Mesenchymal stem cell (in vitro differentiated cells and primary cell): ENCODE measurements around the gene NACC2.
A peak's percentile ranks its signal among the peaks of the same experiment; 100 is the strongest.

ENCODE experiments used
- DNase-seq: peaks from one replicate; pipeline ENCODE4 v3.0.0-alpha.2; 2013
- H2AFZ ChIP-seq: one replicate; pipeline ENCODE4 v1.6.1; 2013; ENCODE audit warnings: low read depth, mild to moderate bottlenecking, control low read depth, inconsistent platforms, low read length, moderate library complexity
- H2AK5ac ChIP-seq: 2 replicates; pipeline ENCODE4 v1.6.1; 2013; ENCODE audit warnings: low read length, moderate library complexity, mild to moderate bottlenecking, inconsistent platforms; ENCODE audit not compliant: severe bottlenecking
- H2BK120ac ChIP-seq: one replicate; pipeline ENCODE4 v1.6.1; 2013; ENCODE audit warnings: low read depth, mild to moderate bottlenecking, inconsistent platforms, low read length, moderate library complexity
- H2BK12ac ChIP-seq, 2 experiments: one replicate each; pipeline ENCODE4 v1.6.1; 2013; ENCODE audit warnings: inconsistent platforms in 2 of 2, low read length in 2 of 2, mild to moderate bottlenecking in 2 of 2, moderate library complexity in 2 of 2, control low read depth in 1 of 2
- H2BK15ac ChIP-seq: one replicate; pipeline ENCODE4 v1.6.1; 2013; ENCODE audit warnings: mild to moderate bottlenecking, low read depth, inconsistent platforms; ENCODE audit not compliant: poor library complexity, severe bottlenecking
- H2BK5ac ChIP-seq: 2 replicates; pipeline ENCODE4 v1.6.1; 2013; ENCODE audit warnings: low read depth, mild to moderate bottlenecking, low read length, control low read depth, inconsistent platforms; ENCODE audit not compliant: poor library complexity, severe bottlenecking
- H3K14ac ChIP-seq, 2 experiments: one replicate each; pipeline ENCODE4 v1.6.1; 2013; ENCODE audit warnings: inconsistent platforms in 2 of 2, low read length in 2 of 2, control low read depth in 1 of 2, mild to moderate bottlenecking in 1 of 2, moderate library complexity in 1 of 2
- H3K18ac ChIP-seq, 2 experiments: one replicate each; pipeline ENCODE4 v1.6.1; 2013; ENCODE audit warnings: inconsistent platforms in 2 of 2, low read length in 2 of 2, control low read depth in 1 of 2, low read depth in 1 of 2, mild to moderate bottlenecking in 1 of 2
- H3K23ac ChIP-seq, 2 experiments: one replicate each; pipeline ENCODE4 v1.6.1; 2013; ENCODE audit warnings: inconsistent platforms in 2 of 2, low read length in 2 of 2, mild to moderate bottlenecking in 2 of 2, moderate library complexity in 2 of 2, control low read depth in 1 of 2
- H3K27ac ChIP-seq: 2 replicates; pipeline ENCODE4 v1.5.1; 2013; ENCODE audit warnings: mild to moderate bottlenecking, moderate library complexity, low read length, control low read depth, inconsistent platforms; ENCODE audit not compliant: poor library complexity, severe bottlenecking
- H3K27me3 ChIP-seq, 2 experiments: 2 replicates each; pipeline versions ENCODE4 v1.6.1 to v1.7.0; 2013; ENCODE audit warnings: low read length in 2 of 2, mild to moderate bottlenecking in 2 of 2, moderate library complexity in 2 of 2, control low read depth in 1 of 2, inconsistent platforms in 1 of 2; ENCODE audit not compliant: control insufficient read depth in 1 of 2, insufficient read depth in 1 of 2
- H3K36me3 ChIP-seq, 2 experiments: 2 replicates each; pipeline versions ENCODE4 v1.6.1 to v1.7.0; 2013; ENCODE audit warnings: low read length in 2 of 2, control low read depth in 1 of 2, inconsistent platforms in 1 of 2, low read depth in 1 of 2, mild to moderate bottlenecking in 1 of 2; ENCODE audit not compliant: insufficient read depth in 2 of 2, control insufficient read depth in 1 of 2
- H3K4ac ChIP-seq, 2 experiments: one replicate each; pipeline ENCODE4 v1.6.1; 2013; ENCODE audit warnings: inconsistent platforms in 2 of 2, low read length in 2 of 2, mild to moderate bottlenecking in 2 of 2, moderate library complexity in 2 of 2, control low read depth in 1 of 2, low read depth in 1 of 2
- H3K4me1 ChIP-seq: 2 replicates; pipeline ENCODE4 v1.6.1; 2013; ENCODE audit warnings: low read depth, low read length, control low read depth; ENCODE audit not compliant: control insufficient read depth, insufficient read depth
- H3K4me2 ChIP-seq: 2 replicates; pipeline ENCODE4 v1.6.1; 2013; ENCODE audit warnings: low read length, mild to moderate bottlenecking, inconsistent platforms; ENCODE audit not compliant: poor library complexity, severe bottlenecking
- H3K4me3 ChIP-seq, 2 experiments: 2 replicates each; pipeline versions ENCODE4 v1.5.1 to v1.7.0; 2013; ENCODE audit warnings: low read length in 2 of 2, mild to moderate bottlenecking in 2 of 2, control low read depth in 1 of 2, low read depth in 1 of 2; ENCODE audit not compliant: insufficient read depth in 1 of 2
- H3K79me1 ChIP-seq: replicated peaks from 2 replicates; pipeline ENCODE4 v1.6.1; 2013; ENCODE audit warnings: mild to moderate bottlenecking, control low read depth, low read length, inconsistent platforms; ENCODE audit not compliant: poor library complexity, severe bottlenecking
- H3K9ac ChIP-seq: 2 replicates; pipeline ENCODE4 v1.7.0; 2013; ENCODE audit warnings: mild to moderate bottlenecking, low read length, moderate library complexity
- H3K9me3 ChIP-seq: 2 replicates; pipeline ENCODE4 v1.7.0; 2013; ENCODE audit warnings: mild to moderate bottlenecking, low read length; ENCODE audit not compliant: control insufficient read depth
- H4K8ac ChIP-seq: one replicate; pipeline ENCODE4 v1.6.1; 2013; ENCODE audit warnings: inconsistent platforms, mild to moderate bottlenecking, low read length, moderate library complexity
- H4K91ac ChIP-seq: one replicate; pipeline ENCODE4 v1.6.1; 2013; ENCODE audit warnings: mild to moderate bottlenecking, low read length, inconsistent platforms
- WGBS: methylation state at CpG from one replicate; pipeline ENCODE4 v1.1.7; 2013; ENCODE audit warnings: mixed read lengths; 5-methylcytosine and 5-hydroxymethylcytosine counted together

Gene NACC2

GRCh38 chr9:136007276-136007933 is 87.7 kb downstream of the NACC2 start:
- WGBS = 85% methylated on average over 36 of the region's 36 CpGs

GRCh38 chr9:136006169-136006568 is 88.9 kb downstream of the NACC2 start:
- Histone ChIP-seq H3K36me3 (peaks cover 2 to 58% of the 10 kb centered on the region in 2 experiments), H3K18ac (no peak overlapping the region), H3K79me1 (peaks cover 29% of the 10 kb centered on the region), H3K27ac (no peak overlapping the region), H3K27me3 (no peaks in the 10 kb centered on the region), H2BK120ac (no peak overlapping the region), H3K9ac (no peak overlapping the region), H2AK5ac (no peak overlapping the region), H3K14ac (peak overlapping the region in 1 of 2 experiments; percentile 19), H3K23ac (no peak overlapping the region), H2BK15ac (peak overlapping the region; percentile 63), H2BK12ac (peak overlapping the region; percentile 38 to 45), H2BK5ac (no peak overlapping the region), H3K9me3 (no peaks in the 10 kb centered on the region), H3K4me1 (peaks cover 49% of the 10 kb centered on the region), H2AFZ (no peak overlapping the region), H4K8ac (no peak overlapping the region), H4K91ac (peak overlapping the region; percentile 19), H3K4ac (no peak overlapping the region), H3K4me3 (no peak overlapping the region), H3K4me2 (no peak overlapping the region)
- WGBS = 100% methylated on average over 7 of the region's 7 CpGs
- DNase-seq = no peak

More at GRCh38 chr9:136007276-136007933, 87.7 kb downstream of the NACC2 start:
- Histone ChIP-seq H3K27ac (no peak overlapping the region), H2BK120ac (peak overlapping the region; percentile 94), H3K36me3 (peaks cover 3 to 69% of the 10 kb centered on the region in 2 experiments), H2BK5ac (no peak overlapping the region), H3K23ac (no peak overlapping the region), H3K79me1 (peaks cover 35% of the 10 kb centered on the region), H3K9ac (no peak overlapping the region), H3K4me2 (no peak overlapping the region), H2BK12ac (peak overlapping the region in 1 of 2 experiments; percentile 98), H2AFZ (no peak overlapping the region), H2AK5ac (no peak overlapping the region), H3K14ac (peak overlapping the region in 1 of 2 experiments; percentile 39), H3K4me3 (no peak overlapping the region), H2BK15ac (peak overlapping the region; percentile 1), H4K91ac (peak overlapping the region; percentile 94), H3K27me3 (no peaks in the 10 kb centered on the region), H3K4ac (peak overlapping the region in 1 of 2 experiments; percentile 97), H4K8ac (peak overlapping the region; percentile 86), H3K18ac (peak overlapping the region; percentile 30 to 99), H3K9me3 (no peaks in the 10 kb centered on the region), H3K4me1 (peaks cover 58% of the 10 kb centered on the region)
- peak; percentile 51 for DNase-seq

GRCh38 chr9:136004712-136005111 is 90.4 kb downstream of the NACC2 start:
- H3K14ac ChIP-seq = peak overlapping the region in 1 of 2 experiments; percentile 53

GRCh38 chr9:136004219-136004618 is 90.9 kb downstream of the NACC2 start:
- no peaks in the 10 kb centered on the region for H3K27me3 ChIP-seq
- 81% methylated on average over 8 of the region's 9 CpGs for WGBS

More at GRCh38 chr9:136004712-136005111, 90.4 kb downstream of the NACC2 start:
- Histone ChIP-seq H3K18ac (peak overlapping the region; percentile 47 to 49), H4K91ac (peak overlapping the region; percentile 55), H3K9ac (no peak overlapping the region), H3K4me1 (peaks cover 45% of the 10 kb centered on the region), H3K23ac (no peak overlapping the region), H3K4me3 (no peak overlapping the region), H2AFZ (no peak overlapping the region), H3K4me2 (no peak overlapping the region), H4K8ac (peak overlapping the region; percentile 52), H2BK120ac (peak overlapping the region; percentile 56), H2BK5ac (no peak overlapping the region), H2BK15ac (peak overlapping the region; percentile 82), H3K27me3 (no peaks in the 10 kb centered on the region), H3K27ac (no peak overlapping the region), H2AK5ac (no peak overlapping the region), H3K36me3 (peaks cover 0 to 45% of the 10 kb centered on the region in 2 experiments), H3K9me3 (no peaks in the 10 kb centered on the region), H3K4ac (peak overlapping the region in 1 of 2 experiments; percentile 37), H2BK12ac (peak overlapping the region in 1 of 2 experiments; percentile 90), H3K79me1 (peaks cover 16% of the 10 kb centered on the region)
- 82% methylated on average over 15 of the region's 15 CpGs for WGBS
- DNase-seq = no peak

More at GRCh38 chr9:136004219-136004618, 90.9 kb downstream of the NACC2 start:
- no peak for DNase-seq
- no peak overlapping the region for H2BK5ac ChIP-seq
- no peak overlapping the region for H3K4me2 ChIP-seq
- peak overlapping the region in 1 of 2 experiments; percentile 10 for H3K4ac ChIP-seq
- no peak overlapping the region for H3K9ac ChIP-seq
- peak overlapping the region; percentile 52 for H4K8ac ChIP-seq
- no peak overlapping the region for H3K27ac ChIP-seq
- H2BK12ac ChIP-seq = peak overlapping the region in 1 of 2 experiments; percentile 40
- H3K23ac ChIP-seq = no peak overlapping the region
- H3K4me1 ChIP-seq = peaks cover 40% of the 10 kb centered on the region
- peak overlapping the region in 1 of 2 experiments; percentile 53 for H3K14ac ChIP-seq
- H3K9me3 ChIP-seq = no peaks in the 10 kb centered on the region
- H2AK5ac ChIP-seq = no peak overlapping the region
- no peak overlapping the region for H2AFZ ChIP-seq
- peak overlapping the region; percentile 4 for H2BK120ac ChIP-seq
- H4K91ac ChIP-seq = peak overlapping the region; percentile 55
- H3K36me3 ChIP-seq = peaks cover 0 to 40% of the 10 kb centered on the region in 2 experiments
- H3K4me3 ChIP-seq = no peak overlapping the region
- peak overlapping the region; percentile 13 to 47 for H3K18ac ChIP-seq
- peak overlapping the region; percentile 82 for H2BK15ac ChIP-seq
- peaks cover 12% of the 10 kb centered on the region for H3K79me1 ChIP-seq
